Measurements from ENCODE around the gene COL4A1.

Gene COL4A1

DNA sequence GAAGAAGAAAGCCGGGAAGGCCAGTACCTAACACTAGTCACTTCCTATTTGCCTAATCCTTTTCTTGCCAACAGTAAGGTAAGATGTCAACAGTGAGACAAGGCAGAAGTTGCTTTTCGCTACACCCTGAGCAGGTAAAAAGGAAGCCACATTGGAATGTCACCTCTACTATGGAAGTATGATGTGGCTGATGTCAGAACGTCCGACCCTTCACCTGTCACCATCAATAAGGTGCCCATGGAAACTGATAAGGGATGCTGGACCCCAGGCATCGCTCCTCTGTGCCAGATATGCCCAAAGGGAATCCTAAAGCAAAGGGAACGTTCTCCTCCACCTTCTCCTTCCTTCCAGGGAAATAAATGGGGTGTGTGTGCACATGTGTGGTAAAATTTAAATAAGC lies 34.3 kb downstream of the COL4A1 start:
- H3K4me2 ChIP-seq, result no peak overlapping the region
- H3K27ac ChIP-seq, result no peak overlapping the region
- no peaks in the 10 kb centered on the region for H3K36me3 ChIP-seq (ENCODE audit: insufficient read depth)
- no peaks in the 10 kb centered on the region for H3K4me1 ChIP-seq (ENCODE audit: low read depth, poor library complexity, severe bottlenecking)
- H3K9ac ChIP-seq, result no peak overlapping the region
- H2AFZ ChIP-seq (ENCODE audit: low read depth), result no peak overlapping the region
- TF ChIP-seq, protein P1, sequence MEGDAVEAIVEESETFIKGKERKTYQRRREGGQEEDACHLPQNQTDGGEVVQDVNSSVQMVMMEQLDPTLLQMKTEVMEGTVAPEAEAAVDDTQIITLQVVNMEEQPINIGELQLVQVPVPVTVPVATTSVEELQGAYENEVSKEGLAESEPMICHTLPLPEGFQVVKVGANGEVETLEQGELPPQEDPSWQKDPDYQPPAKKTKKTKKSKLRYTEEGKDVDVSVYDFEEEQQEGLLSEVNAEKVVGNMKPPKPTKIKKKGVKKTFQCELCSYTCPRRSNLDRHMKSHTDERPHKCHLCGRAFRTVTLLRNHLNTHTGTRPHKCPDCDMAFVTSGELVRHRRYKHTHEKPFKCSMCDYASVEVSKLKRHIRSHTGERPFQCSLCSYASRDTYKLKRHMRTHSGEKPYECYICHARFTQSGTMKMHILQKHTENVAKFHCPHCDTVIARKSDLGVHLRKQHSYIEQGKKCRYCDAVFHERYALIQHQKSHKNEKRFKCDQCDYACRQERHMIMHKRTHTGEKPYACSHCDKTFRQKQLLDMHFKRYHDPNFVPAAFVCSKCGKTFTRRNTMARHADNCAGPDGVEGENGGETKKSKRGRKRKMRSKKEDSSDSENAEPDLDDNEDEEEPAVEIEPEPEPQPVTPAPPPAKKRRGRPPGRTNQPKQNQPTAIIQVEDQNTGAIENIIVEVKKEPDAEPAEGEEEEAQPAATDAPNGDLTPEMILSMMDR (conservative IDR thresholded peaks at IDR 0.05; ENCODE audit: low read depth, low read length), result no peak
- no peak overlapping the region for H3K4me3 ChIP-seq (IDR thresholded peaks at IDR 0.05; ENCODE audit: insufficient read depth, low read depth, low read length)
- no peaks in the 10 kb centered on the region for H4K20me1 ChIP-seq (ENCODE audit: insufficient read depth)
- H3K79me2 ChIP-seq (ENCODE audit: insufficient read depth, low read depth), result no peaks in the 10 kb centered on the region
- H3K27me3 ChIP-seq (ENCODE audit: insufficient read depth, low read depth), result no peaks in the 10 kb centered on the region

DNA sequence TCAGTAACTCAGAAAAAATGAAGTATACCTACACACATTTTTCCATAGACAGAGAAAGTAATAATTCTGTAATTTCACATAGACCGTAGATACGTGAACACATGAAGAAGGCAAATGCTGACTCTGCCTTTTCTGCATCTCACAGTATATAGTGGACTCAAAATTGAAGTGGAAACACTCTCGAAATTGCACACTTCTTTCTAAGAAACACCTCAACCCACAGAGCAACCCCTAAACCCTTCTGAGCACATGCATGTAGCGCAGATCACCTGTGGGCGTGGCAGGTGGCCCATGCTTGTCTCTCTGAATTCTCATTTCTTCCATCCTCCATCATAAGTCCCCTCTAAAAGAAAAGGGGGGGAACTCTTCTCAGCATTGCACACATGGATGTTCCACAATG lies 34.7 kb downstream of the COL4A1 start:
- no peaks in the 10 kb centered on the region for H3K36me3 ChIP-seq (ENCODE audit: insufficient read depth)
- H3K27ac ChIP-seq, result no peak overlapping the region
- H3K4me1 ChIP-seq (ENCODE audit: low read depth, poor library complexity, severe bottlenecking), result no peaks in the 10 kb centered on the region
- TF ChIP-seq, protein P1 (conservative IDR thresholded peaks at IDR 0.05; ENCODE audit: low read depth, low read length), result no peak
- no peaks in the 10 kb centered on the region for H4K20me1 ChIP-seq (ENCODE audit: insufficient read depth)
- H2AFZ ChIP-seq (ENCODE audit: low read depth), result no peak overlapping the region
- H3K9ac ChIP-seq, result no peak overlapping the region
- H3K27me3 ChIP-seq (ENCODE audit: insufficient read depth, low read depth), result no peaks in the 10 kb centered on the region
- H3K4me3 ChIP-seq (IDR thresholded peaks at IDR 0.05; ENCODE audit: insufficient read depth, low read depth, low read length), result no peak overlapping the region
- H3K4me2 ChIP-seq, result no peak overlapping the region
- H3K79me2 ChIP-seq (ENCODE audit: insufficient read depth, low read depth), result no peaks in the 10 kb centered on the region

- Histone ChIP-seq H3K27me3 (ENCODE audit: insufficient read depth, low read depth) (no peaks in the 10 kb centered on the region), H2AFZ (ENCODE audit: low read depth) (no peak overlapping the region), H3K4me2 (no peak overlapping the region), H3K9ac (no peak overlapping the region), H3K79me2 (ENCODE audit: insufficient read depth, low read depth) (no peaks in the 10 kb centered on the region), H3K4me1 (ENCODE audit: low read depth, poor library complexity, severe bottlenecking) (no peaks in the 10 kb centered on the region), H3K36me3 (ENCODE audit: insufficient read depth) (no peaks in the 10 kb centered on the region), H3K27ac (no peak overlapping the region), H4K20me1 (ENCODE audit: insufficient read depth) (no peaks in the 10 kb centered on the region), H3K4me3 (IDR thresholded peaks at IDR 0.05; ENCODE audit: insufficient read depth, low read depth, low read length) (no peak overlapping the region)
- TF ChIP-seq, protein P1 (conservative IDR thresholded peaks at IDR 0.05; ENCODE audit: low read depth, low read length), result no peak
Measured at GRCh38 chr13:110271313-110271712, 35.6 kb downstream of the COL4A1 start.

- Histone ChIP-seq H3K9ac (no peak overlapping the region), H3K27me3 (ENCODE audit: insufficient read depth, low read depth) (no peaks in the 10 kb centered on the region)
- TF ChIP-seq, protein P1 (conservative IDR thresholded peaks at IDR 0.05; ENCODE audit: low read depth, low read length), result no peak
Measured at GRCh38 chr13:110270507-110270906, 36.5 kb downstream of the COL4A1 start.

More at GRCh38 chr13:110270507-110270906, 36.5 kb downstream of the COL4A1 start:
- Histone ChIP-seq H3K27ac (no peak overlapping the region), H3K4me2 (no peak overlapping the region), H3K4me3 (IDR thresholded peaks at IDR 0.05; ENCODE audit: insufficient read depth, low read depth, low read length) (no peak overlapping the region), H3K36me3 (ENCODE audit: insufficient read depth) (no peaks in the 10 kb centered on the region), H4K20me1 (ENCODE audit: insufficient read depth) (no peaks in the 10 kb centered on the region), H3K79me2 (ENCODE audit: insufficient read depth, low read depth) (no peaks in the 10 kb centered on the region), H2AFZ (ENCODE audit: low read depth) (no peak overlapping the region), H3K4me1 (ENCODE audit: low read depth, poor library complexity, severe bottlenecking) (no peaks in the 10 kb centered on the region)
